Testis (tissue), 2 donors: ENCODE measurements around the gene C11orf54.

Source experiments
- CTCF ChIP-seq, 3 experiments: fragments of 450-650 bp in 2 of 3; fragments of 200-600 bp in 1 of 3; sonication (generic) in 1 of 3; IDR thresholded peaks; one replicate each; pipeline ENCODE4 v1.5.1; 2016 to 2019; ENCODE audit warnings: antibody characterized with exemption in 3 of 3, mild to moderate bottlenecking in 2 of 3, moderate library complexity in 1 of 3
- POLR2A ChIP-seq: fragments of 450-650 bp; IDR thresholded peaks from one replicate; pipeline ENCODE4 v1.6.1; 2017; ENCODE audit warnings: antibody characterized with exemption, mild to moderate bottlenecking, moderate library complexity

DNA sequence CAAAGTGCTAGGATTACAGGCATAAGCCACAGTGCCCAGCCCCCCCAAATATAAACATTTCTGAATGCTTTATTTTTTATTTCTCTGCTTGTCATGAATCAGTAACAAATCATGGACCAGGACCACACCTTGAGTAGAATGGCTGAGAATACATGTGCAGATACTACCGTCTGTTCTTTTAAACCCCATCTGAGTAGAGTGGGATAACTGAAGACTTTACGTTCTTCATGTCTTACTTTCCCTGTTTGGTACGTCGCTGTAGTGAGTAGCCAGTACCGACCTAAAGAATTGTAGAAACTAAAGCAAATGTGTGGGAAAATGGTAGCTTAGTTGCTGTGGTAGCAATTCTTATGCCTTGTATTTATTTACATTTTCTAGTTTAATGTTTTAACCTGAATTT, 72.5 kb downstream of the C11orf54 start:
- TF ChIP-seq CTCF (IDR thresholded peaks at IDR 0.05): no peak
- no peak for TF ChIP-seq POLR2A
